MM.1S (cell line): Measurements from ENCODE around the gene CT45A9.
"Not testable (repeated sequence)": the region's sequence is repeated elsewhere in the genome, so short reads cannot be mapped to it uniquely, and the experiment has no call there.

ENCODE experiments used
- EZH2 ChIP-seq: fragments of 300-600 bp; sonication (generic); optimal IDR thresholded peaks from 2 replicates; pipeline ENCODE3; 2017; ENCODE audit warnings: low read depth, mild to moderate bottlenecking, antibody characterized with exemption, low read length, mixed read lengths
- EZH2phosphoT487 ChIP-seq: fragments of 300-600 bp; sonication (generic); IDR thresholded peaks from 2 replicates; pipeline ENCODE4 v1.6.1; 2018; ENCODE audit warnings: antibody characterized with exemption, low read length
- TF ChIP-seq, protein P1 (sequence below): fragments of 300-600 bp; sonication (generic); IDR thresholded peaks from 2 replicates; pipeline ENCODE4 v1.5.1; 2016; ENCODE audit warnings: antibody characterized with exemption, low read length, mixed read lengths

GRCh38 chrX:135837180-135837579 lies 34.4 kb downstream of the CT45A9 start, which contains the start of gene CT45A7:
- TF ChIP-seq, protein P1, sequence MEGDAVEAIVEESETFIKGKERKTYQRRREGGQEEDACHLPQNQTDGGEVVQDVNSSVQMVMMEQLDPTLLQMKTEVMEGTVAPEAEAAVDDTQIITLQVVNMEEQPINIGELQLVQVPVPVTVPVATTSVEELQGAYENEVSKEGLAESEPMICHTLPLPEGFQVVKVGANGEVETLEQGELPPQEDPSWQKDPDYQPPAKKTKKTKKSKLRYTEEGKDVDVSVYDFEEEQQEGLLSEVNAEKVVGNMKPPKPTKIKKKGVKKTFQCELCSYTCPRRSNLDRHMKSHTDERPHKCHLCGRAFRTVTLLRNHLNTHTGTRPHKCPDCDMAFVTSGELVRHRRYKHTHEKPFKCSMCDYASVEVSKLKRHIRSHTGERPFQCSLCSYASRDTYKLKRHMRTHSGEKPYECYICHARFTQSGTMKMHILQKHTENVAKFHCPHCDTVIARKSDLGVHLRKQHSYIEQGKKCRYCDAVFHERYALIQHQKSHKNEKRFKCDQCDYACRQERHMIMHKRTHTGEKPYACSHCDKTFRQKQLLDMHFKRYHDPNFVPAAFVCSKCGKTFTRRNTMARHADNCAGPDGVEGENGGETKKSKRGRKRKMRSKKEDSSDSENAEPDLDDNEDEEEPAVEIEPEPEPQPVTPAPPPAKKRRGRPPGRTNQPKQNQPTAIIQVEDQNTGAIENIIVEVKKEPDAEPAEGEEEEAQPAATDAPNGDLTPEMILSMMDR = not testable (repeated sequence)
- TF ChIP-seq EZH2phosphoT487, EZH2: not testable (repeated sequence)
